Upper lobe of left lung (tissue), 4 donors: ENCODE data around the gene REG3A.

Experiments used
- CTCF ChIP-seq, 6 experiments: fragments of 450-650 bp in 4 of 6; fragments of 200-600 bp in 2 of 6; sonication (generic) in 2 of 6; IDR thresholded peaks; one replicate each; pipeline ENCODE4 v1.5.1; 2016 to 2019; ENCODE audit warnings: antibody characterized with exemption in 6 of 6
- EP300 ChIP-seq, 4 donors: sonication (generic); formaldehyde crosslinking; IDR thresholded peaks; one replicate each; pipeline ENCODE4 v1.5.1; 2017; ENCODE audit warnings: antibody characterized with exemption in 4 of 4, control low read depth in 2 of 4
- POLR2A ChIP-seq, 4 donors: fragments of 450-650 bp; IDR thresholded peaks; one replicate each; pipeline ENCODE4 v1.5.1; 2016 to 2017; ENCODE audit warnings: antibody characterized with exemption in 4 of 4, mild to moderate bottlenecking in 2 of 4
- POLR2AphosphoS5 ChIP-seq, 2 donors: sonication (generic); formaldehyde crosslinking; IDR thresholded peaks; one replicate each; pipeline ENCODE4 v1.5.1; 2017; ENCODE audit warnings: antibody characterized with exemption in 2 of 2

DNA sequence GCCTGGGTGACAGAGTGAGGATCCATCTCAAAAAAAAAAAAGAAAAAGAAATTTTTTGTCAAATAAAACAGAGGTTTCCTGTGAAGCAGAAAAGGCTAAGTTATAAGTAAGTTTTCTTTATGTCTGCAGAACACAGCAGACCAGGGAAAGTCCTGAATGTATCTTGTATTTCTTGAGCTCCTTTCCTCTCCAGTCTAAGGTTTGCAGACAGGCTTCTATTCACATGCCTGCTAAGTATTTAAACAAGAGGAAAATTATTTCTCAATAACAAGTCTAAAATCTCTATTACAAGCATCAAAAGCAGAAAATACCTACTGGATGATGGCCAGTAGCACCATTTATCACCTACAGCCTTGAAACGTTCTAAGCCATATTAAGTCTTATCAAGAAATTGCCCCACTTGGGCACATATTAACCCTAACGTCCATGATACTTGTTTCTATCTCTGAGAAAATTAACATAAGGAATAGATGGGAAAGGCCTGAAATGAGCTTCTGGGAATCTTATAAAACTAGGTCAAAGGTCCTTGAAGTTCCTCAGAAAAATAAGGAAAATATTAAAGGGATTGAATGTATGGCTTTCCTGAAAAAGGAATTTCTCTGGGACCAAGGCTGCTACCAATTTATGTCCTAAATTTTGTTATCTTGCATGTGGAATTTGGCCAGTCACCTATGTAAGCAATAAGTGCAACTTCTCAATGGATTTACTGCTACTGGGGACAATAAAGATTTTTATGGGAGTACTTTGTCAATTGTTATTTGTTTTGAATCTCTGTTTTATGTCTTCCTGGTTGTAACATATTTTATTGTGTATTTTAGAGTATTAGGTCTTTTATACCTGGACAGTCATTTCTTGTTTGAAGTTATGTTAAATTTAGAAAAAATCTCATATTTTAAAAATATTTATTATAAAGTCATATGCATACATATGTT lies 42.3 kb downstream of the REG3A start:
- TF ChIP-seq POLR2A (IDR thresholded peaks at IDR 0.05) (no peak), CTCF (IDR thresholded peaks at IDR 0.05) (no peak), POLR2AphosphoS5 (IDR thresholded peaks at IDR 0.05) (no peak), EP300 (IDR thresholded peaks at IDR 0.05) (no peak)
